SK-N-SH treated with all-trans-retinoic acid at 6 μM for 48 hours (cell line): ENCODE measurements around the gene KLF13.

Experiments used
- ATAC-seq: fragments of 200-7000 bp; cut with Tn5 transposase; 3 replicates; pipeline ENCODE4 v1.9.1; 2020; ENCODE audit warnings: mild to moderate bottlenecking, moderate library complexity
- ARNTL ChIP-seq: fragments of 450-650 bp; formaldehyde crosslinking; IDR thresholded peaks from 2 replicates; pipeline ENCODE4 v1.5.0; 2020; ENCODE audit warnings: low read depth, mild to moderate bottlenecking, moderate library complexity, borderline replicate concordance
- BACH2 ChIP-seq: fragments of 250-450 bp; sonication (Bioruptor Pico); IDR thresholded peaks from 2 replicates; pipeline ENCODE4 v1.9.0; 2021; ENCODE audit warnings: mild to moderate bottlenecking, borderline replicate concordance
- CSDC2 ChIP-seq: fragments of 250-450 bp; sonication (Bioruptor Pico); IDR thresholded peaks from 2 replicates; pipeline ENCODE4 v1.5.0; 2020; ENCODE audit warnings: mild to moderate bottlenecking, moderate library complexity
- ESRRG ChIP-seq: fragments of 250-450 bp; sonication (Bioruptor Pico); IDR thresholded peaks from 2 replicates; pipeline ENCODE4 v1.6.1; 2021; ENCODE audit warnings: mild to moderate bottlenecking
- GLIS3 ChIP-seq: fragments of 250-450 bp; sonication (Bioruptor Pico); IDR thresholded peaks from 2 replicates; pipeline ENCODE4 v1.5.0; 2020; ENCODE audit warnings: mild to moderate bottlenecking, moderate library complexity
- ISL1 ChIP-seq: fragments of 250-450 bp; sonication (Bioruptor Pico); IDR thresholded peaks from 2 replicates; pipeline ENCODE4 v2.1.2; 2022; ENCODE audit warnings: mild to moderate bottlenecking, moderate library complexity
- OSR1 ChIP-seq: fragments of 250-450 bp; sonication (Bioruptor Pico); IDR thresholded peaks from 2 replicates; pipeline ENCODE4 v1.8.0; 2022; ENCODE audit warnings: moderate library complexity, mild to moderate bottlenecking, inconsistent platforms
- PATZ1 ChIP-seq: fragments of 250-450 bp; sonication (Bioruptor Pico); IDR thresholded peaks from 2 replicates; pipeline ENCODE4 v1.8.0; 2020; ENCODE audit warnings: mild to moderate bottlenecking, moderate library complexity, borderline replicate concordance
- PPARA ChIP-seq: fragments of 250-450 bp; sonication (Bioruptor Pico); IDR thresholded peaks from 2 replicates; pipeline ENCODE4 v1.5.0; 2020; ENCODE audit warnings: mild to moderate bottlenecking, borderline replicate concordance
- RARB ChIP-seq: fragments of 250-450 bp; sonication (Bioruptor Pico); IDR thresholded peaks from 2 replicates; pipeline ENCODE4 v1.8.0; 2021; ENCODE audit warnings: mild to moderate bottlenecking, moderate library complexity
- SNAI2 ChIP-seq: fragments of 250-450 bp; sonication (Bioruptor Pico); IDR thresholded peaks from 2 replicates; pipeline ENCODE4 v1.5.0; 2020; ENCODE audit warnings: mild to moderate bottlenecking, moderate library complexity
- TCF4 ChIP-seq: fragments of 250-450 bp; sonication (Bioruptor Pico); IDR thresholded peaks from 2 replicates; pipeline ENCODE4 v1.8.0; 2021; ENCODE audit warnings: mild to moderate bottlenecking, moderate library complexity, borderline replicate concordance
- TOX ChIP-seq: fragments of 250-450 bp; sonication (Bioruptor Pico); IDR thresholded peaks from 2 replicates; pipeline ENCODE4 v1.8.0; 2021; ENCODE audit warnings: mild to moderate bottlenecking, moderate library complexity, borderline replicate concordance
- TSHZ2 ChIP-seq: fragments of 250-450 bp; sonication (Bioruptor Pico); IDR thresholded peaks from 2 replicates; pipeline ENCODE4 v1.5.0; 2020; ENCODE audit warnings: mild to moderate bottlenecking, moderate library complexity
- ZC3H10 ChIP-seq: fragments of 250-450 bp; sonication (Bioruptor Pico); IDR thresholded peaks from 2 replicates; pipeline ENCODE4 v1.5.1; 2021; ENCODE audit warnings: mild to moderate bottlenecking, moderate library complexity
- ZFP3 ChIP-seq: fragments of 250-450 bp; sonication (Bioruptor Pico); IDR thresholded peaks from 2 replicates; pipeline ENCODE4 v1.5.0; 2020; ENCODE audit warnings: mild to moderate bottlenecking, moderate library complexity
- ZFP30 ChIP-seq: fragments of 450-650 bp; formaldehyde crosslinking; IDR thresholded peaks from 2 replicates; pipeline ENCODE4 v1.5.0; 2022; ENCODE audit warnings: mild to moderate bottlenecking, moderate library complexity
- ZNF565 ChIP-seq: fragments of 450-650 bp; formaldehyde crosslinking; conservative IDR thresholded peaks from 2 replicates; pipeline ENCODE4 v1.5.0; 2020; ENCODE audit warnings: low read depth, mild to moderate bottlenecking, moderate library complexity
- ZNF70 ChIP-seq: fragments of 450-650 bp; formaldehyde crosslinking; IDR thresholded peaks from 2 replicates; pipeline ENCODE4 v1.5.0; 2020; ENCODE audit warnings: mild to moderate bottlenecking, moderate library complexity
- ZNF8 ChIP-seq: fragments of 450-650 bp; formaldehyde crosslinking; IDR thresholded peaks from 2 replicates; pipeline ENCODE4 v1.5.0; 2020; ENCODE audit warnings: mild to moderate bottlenecking, moderate library complexity
- TF ChIP-seq, protein P1 (sequence below): fragments of 250-450 bp; sonication (Bioruptor Pico); IDR thresholded peaks from 2 replicates; pipeline ENCODE4 v1.8.0; 2021; ENCODE audit warnings: low read depth, mild to moderate bottlenecking, moderate library complexity, borderline replicate concordance
- TF ChIP-seq, protein P2 (sequence below): fragments of 250-450 bp; sonication (Bioruptor Pico); IDR thresholded peaks from 2 replicates; pipeline ENCODE4 v1.5.1; 2020; ENCODE audit warnings: low read depth, mild to moderate bottlenecking, moderate library complexity
- TF ChIP-seq, protein P3 (sequence below): fragments of 250-450 bp; sonication (Bioruptor Pico); IDR thresholded peaks from 2 replicates; pipeline ENCODE4 v1.5.1; 2021; ENCODE audit warnings: mild to moderate bottlenecking, moderate library complexity

Gene KLF13

DNA sequence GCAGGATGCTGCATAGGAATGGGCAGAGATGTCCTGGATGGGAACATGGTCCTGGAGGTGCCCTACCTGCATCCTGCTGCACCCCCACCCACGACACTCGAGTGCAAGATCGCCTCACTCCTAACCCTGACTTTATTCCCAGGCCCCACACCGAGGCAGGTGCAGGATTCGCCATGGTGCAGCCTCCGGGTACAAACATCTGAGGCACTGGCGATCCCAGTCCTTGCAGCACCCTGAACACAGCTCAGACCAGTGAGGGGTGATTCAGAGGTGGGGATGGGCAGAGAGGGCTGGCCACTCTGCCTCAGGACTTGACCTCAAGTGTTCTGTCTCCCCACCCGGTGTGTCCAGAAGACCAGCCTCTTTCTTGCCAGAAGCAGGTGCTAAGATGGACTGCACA lies 49.1 kb downstream of the KLF13 start:
- TF ChIP-seq OSR1 (CRISPR knock-in tag) (no peak), ZFP30 (no peak), ISL1 (CRISPR knock-in tag) (no peak), SNAI2 (CRISPR knock-in tag) (no peak), ESRRG (CRISPR knock-in tag) (no peak), BACH2 (CRISPR knock-in tag) (no peak)
- TF ChIP-seq, protein P1, sequence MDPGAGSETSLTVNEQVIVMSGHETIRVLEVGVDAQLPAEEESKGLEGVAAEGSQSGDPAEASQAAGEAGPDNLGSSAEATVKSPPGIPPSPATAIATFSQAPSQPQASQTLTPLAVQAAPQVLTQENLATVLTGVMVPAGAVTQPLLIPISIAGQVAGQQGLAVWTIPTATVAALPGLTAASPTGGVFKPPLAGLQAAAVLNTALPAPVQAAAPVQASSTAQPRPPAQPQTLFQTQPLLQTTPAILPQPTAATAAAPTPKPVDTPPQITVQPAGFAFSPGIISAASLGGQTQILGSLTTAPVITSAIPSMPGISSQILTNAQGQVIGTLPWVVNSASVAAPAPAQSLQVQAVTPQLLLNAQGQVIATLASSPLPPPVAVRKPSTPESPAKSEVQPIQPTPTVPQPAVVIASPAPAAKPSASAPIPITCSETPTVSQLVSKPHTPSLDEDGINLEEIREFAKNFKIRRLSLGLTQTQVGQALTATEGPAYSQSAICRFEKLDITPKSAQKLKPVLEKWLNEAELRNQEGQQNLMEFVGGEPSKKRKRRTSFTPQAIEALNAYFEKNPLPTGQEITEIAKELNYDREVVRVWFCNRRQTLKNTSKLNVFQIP (CRISPR knock-in tag): no peak
- TF ChIP-seq, protein P2, sequence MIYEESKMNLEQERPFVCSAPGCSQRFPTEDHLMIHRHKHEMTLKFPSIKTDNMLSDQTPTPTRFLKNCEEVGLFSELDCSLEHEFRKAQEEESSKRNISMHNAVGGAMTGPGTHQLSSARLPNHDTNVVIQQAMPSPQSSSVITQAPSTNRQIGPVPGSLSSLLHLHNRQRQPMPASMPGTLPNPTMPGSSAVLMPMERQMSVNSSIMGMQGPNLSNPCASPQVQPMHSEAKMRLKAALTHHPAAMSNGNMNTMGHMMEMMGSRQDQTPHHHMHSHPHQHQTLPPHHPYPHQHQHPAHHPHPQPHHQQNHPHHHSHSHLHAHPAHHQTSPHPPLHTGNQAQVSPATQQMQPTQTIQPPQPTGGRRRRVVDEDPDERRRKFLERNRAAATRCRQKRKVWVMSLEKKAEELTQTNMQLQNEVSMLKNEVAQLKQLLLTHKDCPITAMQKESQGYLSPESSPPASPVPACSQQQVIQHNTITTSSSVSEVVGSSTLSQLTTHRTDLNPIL (CRISPR knock-in tag): no peak
- ATAC-seq: no peak

DNA sequence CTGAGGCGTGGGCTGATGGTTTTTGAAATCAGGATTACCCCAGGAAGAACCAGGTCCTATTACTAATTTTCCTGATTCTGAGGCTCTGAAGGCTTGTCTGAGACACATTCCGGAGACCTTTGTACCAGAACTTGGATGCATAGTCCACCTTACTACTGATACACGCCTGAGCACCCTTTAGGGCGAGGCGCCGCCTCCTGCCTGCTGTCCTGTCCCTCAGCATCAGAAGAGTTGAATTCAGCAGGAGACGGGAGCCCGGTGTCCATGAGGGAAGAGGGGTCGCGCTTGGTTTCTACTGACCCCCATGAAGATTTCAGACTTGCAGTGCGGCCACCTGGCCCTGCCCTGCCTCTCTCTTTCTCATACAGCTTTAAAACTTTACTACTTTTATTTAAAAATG lies 49.9 kb downstream of the KLF13 start:
- TF ChIP-seq PATZ1 (CRISPR knock-in tag) (no peak), ZNF565 (CRISPR knock-in tag) (no peak), ZFP3 (no peak), PPARA (CRISPR knock-in tag) (no peak), GLIS3 (CRISPR knock-in tag) (no peak), TCF4 (CRISPR knock-in tag) (no peak), ARNTL (CRISPR knock-in tag) (no peak), ESRRG (CRISPR knock-in tag) (no peak), ISL1 (CRISPR knock-in tag) (no peak), ZC3H10 (CRISPR knock-in tag) (no peak)
- TF ChIP-seq, protein P1 (CRISPR knock-in tag): no peak
- TF ChIP-seq, protein P2 (CRISPR knock-in tag): no peak
- no peak for ATAC-seq

- TF ChIP-seq ARNTL (CRISPR knock-in tag) (no peak), OSR1 (CRISPR knock-in tag) (no peak), ZFP30 (no peak), ZFP3 (no peak), CSDC2 (CRISPR knock-in tag) (no peak), GLIS3 (CRISPR knock-in tag) (no peak), TSHZ2 (CRISPR knock-in tag) (no peak), TOX (CRISPR knock-in tag) (no peak), TCF4 (CRISPR knock-in tag) (no peak), RARB (CRISPR knock-in tag) (no peak), SNAI2 (CRISPR knock-in tag) (no peak), ZNF8 (CRISPR knock-in tag) (no peak), ZC3H10 (CRISPR knock-in tag) (no peak), ISL1 (CRISPR knock-in tag) (no peak), ZNF565 (CRISPR knock-in tag) (no peak), ESRRG (CRISPR knock-in tag) (no peak), ZNF70 (CRISPR knock-in tag) (no peak), PPARA (CRISPR knock-in tag) (no peak)
- TF ChIP-seq, protein P3, sequence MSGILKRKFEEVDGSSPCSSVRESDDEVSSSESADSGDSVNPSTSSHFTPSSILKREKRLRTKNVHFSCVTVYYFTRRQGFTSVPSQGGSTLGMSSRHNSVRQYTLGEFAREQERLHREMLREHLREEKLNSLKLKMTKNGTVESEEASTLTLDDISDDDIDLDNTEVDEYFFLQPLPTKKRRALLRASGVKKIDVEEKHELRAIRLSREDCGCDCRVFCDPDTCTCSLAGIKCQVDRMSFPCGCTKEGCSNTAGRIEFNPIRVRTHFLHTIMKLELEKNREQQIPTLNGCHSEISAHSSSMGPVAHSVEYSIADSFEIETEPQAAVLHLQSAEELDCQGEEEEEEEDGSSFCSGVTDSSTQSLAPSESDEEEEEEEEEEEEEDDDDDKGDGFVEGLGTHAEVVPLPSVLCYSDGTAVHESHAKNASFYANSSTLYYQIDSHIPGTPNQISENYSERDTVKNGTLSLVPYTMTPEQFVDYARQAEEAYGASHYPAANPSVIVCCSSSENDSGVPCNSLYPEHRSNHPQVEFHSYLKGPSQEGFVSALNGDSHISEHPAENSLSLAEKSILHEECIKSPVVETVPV: no peak
- TF ChIP-seq, protein P2 (CRISPR knock-in tag): no peak
- ATAC-seq: no peak
Measured at GRCh38 chr15:31377030-31377429, 50.4 kb downstream of the KLF13 start.
